A673 (cell line): ENCODE measurements around the gene STRAP. TPM values are rescaled to one million over a fixed set of nuclear protein-coding genes. Genes with fewer than 3 reads are reported as not detected.

Experiments
- BruUV-seq: library from RNA; stranded (reverse); fragments of 400-500 nt; replicated peaks from 2 replicates; lab custom pipeline; 2021; lab: Mats Ljungman, UMichigan
- CTCF ChIA-PET: fragments of 300-600 bp; sonication (Branson Sonifier 250); formaldehyde crosslinking; loops from one replicate; lab custom pipeline; 2022; ENCODE audit warnings: antibody characterized with exemption; lab: Charles Lee
- POLR2A ChIA-PET: fragments of 300-600 bp; sonication (Branson Sonifier 250); formaldehyde crosslinking; loops from one replicate; lab custom pipeline; 2022; ENCODE audit warnings: antibody characterized with exemption; ENCODE audit not compliant: low non-redundant PET; lab: Charles Lee
- DNase-seq: peaks from one replicate; pipeline ENCODE4 v3.0.0-alpha.2; 2015; ENCODE audit warnings: low spot score
- H3K27ac ChIP-seq: fragments of 200-600 bp; sonication (generic); 2 replicates; pipeline ENCODE4 v1.5.1; 2016; ENCODE audit warnings: mixed run types, low read depth, mild to moderate bottlenecking, mixed read lengths, antibody characterized with exemption, low read length; ENCODE audit not compliant: poor library complexity, severe bottlenecking
- H3K27me3 ChIP-seq: fragments of 200-600 bp; sonication (generic); replicated peaks from 2 replicates; pipeline ENCODE4 v1.6.1; 2017; ENCODE audit warnings: mixed run types, low read depth, mild to moderate bottlenecking, mixed read lengths, antibody characterized with exemption, low read length; ENCODE audit not compliant: insufficient read depth, poor library complexity
- H3K36me3 ChIP-seq: fragments of 200-600 bp; sonication (generic); 2 replicates; pipeline ENCODE4 v1.6.1; 2016; ENCODE audit warnings: mixed run types, mild to moderate bottlenecking, mixed read lengths, antibody characterized with exemption, low read length; ENCODE audit not compliant: insufficient read depth, poor library complexity, severe bottlenecking
- H3K4me1 ChIP-seq: fragments of 200-600 bp; sonication (generic); 2 replicates; pipeline ENCODE4 v1.6.1; 2017; ENCODE audit warnings: mixed run types, mild to moderate bottlenecking, mixed read lengths, antibody characterized with exemption, low read length; ENCODE audit not compliant: insufficient read depth, poor library complexity, severe bottlenecking
- H3K4me3 ChIP-seq: fragments of 200-600 bp; sonication (generic); 2 replicates; pipeline ENCODE4 v1.5.1; 2016; ENCODE audit warnings: low read depth, mixed run types, mild to moderate bottlenecking, mixed read lengths, low read length; ENCODE audit not compliant: poor library complexity, severe bottlenecking
- H3K9me3 ChIP-seq: fragments of 200-600 bp; sonication (generic); 2 replicates; pipeline ENCODE4 v1.6.1; 2016; ENCODE audit warnings: mixed run types, low read depth, mild to moderate bottlenecking, mixed read lengths, antibody characterized with exemption, low read length; ENCODE audit not compliant: poor library complexity, severe bottlenecking
- EZH2 ChIP-seq: fragments of 200-600 bp; sonication (generic); IDR thresholded peaks from 2 replicates; pipeline ENCODE4 v1.6.1; 2017; ENCODE audit warnings: borderline replicate concordance, low read depth, mild to moderate bottlenecking, mixed read lengths, antibody characterized with exemption, low read length; ENCODE audit not compliant: poor library complexity, severe bottlenecking
- intact Hi-C: fragments of 100-400 bp; cut with micrococcal nuclease; formaldehyde crosslinking; loops from one replicate; pipeline ENCODE4 v1.10.0; 2022; ENCODE audit not compliant: unreplicated experiment
- total RNA-seq: library from RNA; stranded (reverse); gene quantifications from 2 replicates; pipeline ENCODE4 v1.2.3, GENCODE V29; 2021
- TF ChIP-seq, protein P1 (sequence below): fragments of 300-800, 200-600 bp; sonication (generic); conservative IDR thresholded peaks from 2 replicates; pipeline ENCODE4 v1.5.1; 2017; ENCODE audit warnings: low read depth, mild to moderate bottlenecking, antibody characterized with exemption, low read length, moderate library complexity, mixed read lengths

Gene STRAP
- total RNA-seq, 1 experiment from 2014 or later = 247 TPM

DNA sequence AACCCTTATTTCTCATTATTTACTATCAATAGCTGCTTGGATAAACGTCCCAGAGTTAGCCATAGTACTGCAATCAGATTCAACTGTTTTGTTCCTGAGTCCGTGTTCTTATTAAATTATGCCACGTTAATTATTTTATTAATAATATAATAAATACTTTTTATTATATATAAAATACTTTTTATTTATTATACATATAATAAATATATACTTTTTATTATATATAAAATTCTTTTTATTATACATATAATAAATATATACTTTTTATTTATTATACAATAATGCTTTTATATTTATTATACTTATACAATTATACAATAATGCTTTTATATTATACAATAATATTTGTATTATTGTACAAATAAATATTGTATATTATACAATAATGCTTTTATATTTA, 11.1 kb downstream of the STRAP start:
- TF ChIP-seq EZH2 = no peak
- TF ChIP-seq, protein P1, sequence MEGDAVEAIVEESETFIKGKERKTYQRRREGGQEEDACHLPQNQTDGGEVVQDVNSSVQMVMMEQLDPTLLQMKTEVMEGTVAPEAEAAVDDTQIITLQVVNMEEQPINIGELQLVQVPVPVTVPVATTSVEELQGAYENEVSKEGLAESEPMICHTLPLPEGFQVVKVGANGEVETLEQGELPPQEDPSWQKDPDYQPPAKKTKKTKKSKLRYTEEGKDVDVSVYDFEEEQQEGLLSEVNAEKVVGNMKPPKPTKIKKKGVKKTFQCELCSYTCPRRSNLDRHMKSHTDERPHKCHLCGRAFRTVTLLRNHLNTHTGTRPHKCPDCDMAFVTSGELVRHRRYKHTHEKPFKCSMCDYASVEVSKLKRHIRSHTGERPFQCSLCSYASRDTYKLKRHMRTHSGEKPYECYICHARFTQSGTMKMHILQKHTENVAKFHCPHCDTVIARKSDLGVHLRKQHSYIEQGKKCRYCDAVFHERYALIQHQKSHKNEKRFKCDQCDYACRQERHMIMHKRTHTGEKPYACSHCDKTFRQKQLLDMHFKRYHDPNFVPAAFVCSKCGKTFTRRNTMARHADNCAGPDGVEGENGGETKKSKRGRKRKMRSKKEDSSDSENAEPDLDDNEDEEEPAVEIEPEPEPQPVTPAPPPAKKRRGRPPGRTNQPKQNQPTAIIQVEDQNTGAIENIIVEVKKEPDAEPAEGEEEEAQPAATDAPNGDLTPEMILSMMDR = no peak
- Histone ChIP-seq H3K27me3 (no peaks in the 10 kb centered on the region), H3K36me3 (peaks cover 67% of the 10 kb centered on the region), H3K27ac (no peak overlapping the region), H3K9me3 (no peaks in the 10 kb centered on the region), H3K4me3 (no peak overlapping the region), H3K4me1 (peaks cover 2% of the 10 kb centered on the region)
- no peak for DNase-seq
- ChIA-PET POLR2A (no interaction called here), CTCF (no interaction called here)
- no TSS peak for BruUV-seq
- intact Hi-C loops = no loop called here

DNA sequence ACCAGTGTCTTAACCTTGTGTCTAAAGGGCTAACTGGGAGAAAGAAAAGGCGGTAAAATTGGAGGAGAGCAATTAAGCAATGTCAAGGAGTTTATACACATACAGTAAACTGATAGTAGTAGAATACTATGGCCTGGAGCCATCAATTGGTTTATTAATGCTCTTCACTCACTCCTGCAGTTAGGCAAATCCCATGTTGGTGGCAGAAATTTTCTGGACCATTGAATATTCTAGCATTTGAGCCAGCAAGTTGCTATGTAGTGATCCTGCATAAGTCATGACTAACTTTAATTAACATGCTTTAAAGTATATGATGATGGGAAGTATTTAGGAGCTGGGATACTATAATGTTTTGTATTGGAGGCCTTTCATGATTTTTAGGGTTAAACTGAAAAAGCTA, 14.7 kb downstream of the STRAP start:
- Histone ChIP-seq H3K27ac (no peak overlapping the region), H3K4me3 (no peak overlapping the region), H3K36me3 (peaks cover 79% of the 10 kb centered on the region), H3K4me1 (no peaks in the 10 kb centered on the region), H3K9me3 (no peaks in the 10 kb centered on the region), H3K27me3 (no peaks in the 10 kb centered on the region)
- CTCF ChIA-PET = no interaction called here
- intact Hi-C loops = no loop called here
- TF ChIP-seq, protein P1 = no peak
- TF ChIP-seq EZH2 = no peak
- no peak for DNase-seq
- POLR2A ChIA-PET = no interaction called here
- BruUV-seq = no TSS peak

DNA sequence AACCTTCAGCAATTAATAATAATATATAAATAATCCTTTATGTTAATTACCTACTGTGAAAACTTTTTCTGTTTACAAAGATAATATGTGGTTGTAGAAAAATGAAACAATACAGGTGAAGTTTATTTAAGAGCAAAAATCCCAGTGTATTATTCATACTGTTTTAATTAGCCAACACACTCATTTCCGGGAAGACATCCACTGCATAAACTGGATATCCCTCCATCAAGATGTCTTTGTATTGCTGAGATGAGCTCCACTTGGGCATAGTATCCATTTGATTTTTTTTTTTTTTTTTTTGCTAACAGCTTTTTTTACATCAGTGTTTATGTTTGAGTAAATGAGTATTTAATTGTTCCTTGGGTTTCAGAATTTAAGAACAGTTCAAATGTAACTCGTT, 15.2 kb downstream of the STRAP start:
- intact Hi-C loops = no loop called here
- DNase-seq = no peak
- no peaks in the 10 kb centered on the region for H3K4me1 ChIP-seq
- peaks cover 79% of the 10 kb centered on the region for H3K36me3 ChIP-seq
- no peak overlapping the region for H3K4me3 ChIP-seq
- ChIA-PET POLR2A (no interaction called here), CTCF (interaction anchor here (0.6 kb wide), 1 partner anchor 229 kb away, joined by 3 read pairs; no protein-coding TSS in a partner anchor)
- H3K27ac ChIP-seq = no peak overlapping the region
- no TSS peak for BruUV-seq
- no peaks in the 10 kb centered on the region for H3K27me3 ChIP-seq
- H3K9me3 ChIP-seq = no peaks in the 10 kb centered on the region
- TF ChIP-seq, protein P1 = no peak
- no peak for TF ChIP-seq EZH2
